Right lobe of liver (tissue), 6 donors: ENCODE data around the gene TICAM2. TPM values are rescaled to one million over a fixed set of nuclear protein-coding genes. Genes with fewer than 3 reads are reported as not detected.

Experiments
- ATAC-seq, 4 donors: fragments of 200-7000 bp; cut with Tn5 transposase; one replicate each; pipeline ENCODE4 v1.9.1; 2020; ENCODE audit warnings: mild to moderate bottlenecking in 4 of 4, moderate library complexity in 4 of 4
- DNase-seq, 3 donors: peaks; one replicate each; pipeline ENCODE4 v3.0.0-alpha.2; 2020
- H3K27ac ChIP-seq, 3 donors: fragments of 200-600 bp; one replicate each; pipeline ENCODE4 v1.8.0; 2022
- H3K27me3 ChIP-seq, 2 donors: fragments of 200-600 bp; one replicate each; pipeline ENCODE4 v1.8.0; 2022
- H3K36me3 ChIP-seq, 4 donors: fragments of 200-600 bp; sonication (generic) in 1 of 4; one replicate each; pipeline versions ENCODE4 v1.5.1 to v1.8.0; 2017 to 2022; ENCODE audit warnings: control low read depth in 1 of 4
- H3K4me1 ChIP-seq, 4 donors: fragments of 200-600 bp; sonication (generic) in 1 of 4; one replicate each; pipeline versions ENCODE4 v1.5.1 to v1.8.0; 2017 to 2022; ENCODE audit warnings: control low read depth in 1 of 4
- H3K4me3 ChIP-seq, 3 donors: fragments of 200-600 bp; one replicate each; pipeline ENCODE4 v1.8.0; 2022
- H3K9me3 ChIP-seq, 4 donors: fragments of 200-600 bp; sonication (generic) in 1 of 4; one replicate each; pipeline versions ENCODE4 v1.5.1 to v1.8.0; 2017 to 2022; ENCODE audit warnings: control low read depth in 1 of 4
- POLR2A ChIP-seq: fragments of 450-650 bp; IDR thresholded peaks from one replicate; pipeline ENCODE4 v1.6.1; 2017; ENCODE audit warnings: antibody characterized with exemption, mild to moderate bottlenecking
- WGBS: methylation state at CpG from one replicate; pipeline ENCODE4 v1.1.6; 2018; ENCODE audit warnings: low coverage, low lambda C conversion rate; ENCODE audit not compliant: insufficient coverage; ENCODE audit errors: missing lambda C conversion rate; 5-methylcytosine and 5-hydroxymethylcytosine counted together
- intact Hi-C, 2 donors: fragments of 100-400 bp; cut with DNase I; formaldehyde crosslinking; loops; one replicate each; pipeline versions ENCODE4 v1.11.2 to v1.14.1; 2022
- total RNA-seq, 6 experiments: library from RNA; depleted of rRNA in 2 of 6; stranded (reverse); fragments of >200 nt in 2 of 6; fragmentation: NEBNext Ultra II Directional in 3 of 6; extraction: Animal tissue kit (Norgen Biotek cat#: 25700) in 3 of 6; gene quantifications; one replicate each; pipeline versions ENCODE4 v1.1.0 to v1.2.4, GENCODE V29; 2016 to 2023
- TF ChIP-seq, protein P1 (sequence below), 4 donors: fragments of 200-600 bp in 3 of 4; fragments of 450-650 bp in 1 of 4; IDR thresholded peaks; one replicate each; pipeline versions ENCODE4 v1.5.1 to v1.8.0; 2016 to 2022; ENCODE audit warnings: antibody characterized with exemption in 4 of 4, mild to moderate bottlenecking in 2 of 4
- donor health status: DM: no; HTN: yes; CAD: no.
- donor health status: DM: no; HTN: no; CAD: no.
- donor health status: DM: no; HTN: no; CAD: no.
- donor health status: DM: no; HTN: yes; CAD: no.
- donor health status: DM: no; HTN: yes; CAD: no.

TICAM2 gene
- total RNA-seq, 6 experiments from 2014 or later = 0.31 to 2.3 (median 2.1) TPM

GRCh38 chr5:115579747-115580173, 22.5 kb downstream of the TICAM2 start:
- peaks cover 0 to 6% (median 0%) of the 10 kb centered on the region in 4 donors for H3K36me3 ChIP-seq
- intact Hi-C loops = loop anchor here (5.0 to 10.0 kb wide), 2 partner anchors 265 to 267 kb away; no protein-coding TSS in a partner anchor
- no peaks in the 10 kb centered on the region for H3K27me3 ChIP-seq
- no peak for DNase-seq
- no peak overlapping the region for H3K27ac ChIP-seq
- WGBS = 79% methylated on average over 6 of the region's 6 CpGs
- no peaks in the 10 kb centered on the region for H3K9me3 ChIP-seq
- no peak for ATAC-seq
- H3K4me1 ChIP-seq = no peaks in the 10 kb centered on the region
- H3K4me3 ChIP-seq = no peak overlapping the region
- TF ChIP-seq, protein P1, sequence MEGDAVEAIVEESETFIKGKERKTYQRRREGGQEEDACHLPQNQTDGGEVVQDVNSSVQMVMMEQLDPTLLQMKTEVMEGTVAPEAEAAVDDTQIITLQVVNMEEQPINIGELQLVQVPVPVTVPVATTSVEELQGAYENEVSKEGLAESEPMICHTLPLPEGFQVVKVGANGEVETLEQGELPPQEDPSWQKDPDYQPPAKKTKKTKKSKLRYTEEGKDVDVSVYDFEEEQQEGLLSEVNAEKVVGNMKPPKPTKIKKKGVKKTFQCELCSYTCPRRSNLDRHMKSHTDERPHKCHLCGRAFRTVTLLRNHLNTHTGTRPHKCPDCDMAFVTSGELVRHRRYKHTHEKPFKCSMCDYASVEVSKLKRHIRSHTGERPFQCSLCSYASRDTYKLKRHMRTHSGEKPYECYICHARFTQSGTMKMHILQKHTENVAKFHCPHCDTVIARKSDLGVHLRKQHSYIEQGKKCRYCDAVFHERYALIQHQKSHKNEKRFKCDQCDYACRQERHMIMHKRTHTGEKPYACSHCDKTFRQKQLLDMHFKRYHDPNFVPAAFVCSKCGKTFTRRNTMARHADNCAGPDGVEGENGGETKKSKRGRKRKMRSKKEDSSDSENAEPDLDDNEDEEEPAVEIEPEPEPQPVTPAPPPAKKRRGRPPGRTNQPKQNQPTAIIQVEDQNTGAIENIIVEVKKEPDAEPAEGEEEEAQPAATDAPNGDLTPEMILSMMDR (IDR thresholded peaks at IDR 0.05) = no peak
- no peak for TF ChIP-seq POLR2A

DNA sequence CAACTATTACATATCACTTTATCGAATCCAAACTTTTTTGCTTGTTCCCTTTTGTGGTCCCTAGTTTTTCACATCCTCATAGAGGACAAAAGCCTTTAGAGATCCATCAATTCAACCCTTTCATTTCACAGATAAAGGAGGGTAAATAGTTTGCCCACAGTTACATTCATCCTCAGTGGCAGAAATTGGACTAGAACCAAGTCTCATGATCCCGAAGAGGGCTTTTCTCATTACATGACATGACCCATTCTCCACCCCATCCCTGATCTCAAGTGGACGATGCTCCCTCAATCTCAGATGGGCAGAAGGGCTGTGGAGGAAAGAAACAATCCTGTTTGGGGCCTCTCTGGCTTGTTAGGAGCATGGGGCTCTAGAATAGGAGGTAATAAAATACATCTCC, 23.1 kb downstream of the TICAM2 start:
- WGBS = 80% methylated on average over 3 of the region's 3 CpGs
- intact Hi-C loops = loop anchor here (5.0 to 10.0 kb wide), 2 partner anchors 264 to 267 kb away; no protein-coding TSS in a partner anchor

GRCh38 chr5:115578657-115579056, 23.6 kb downstream of the TICAM2 start:
- 62% methylated on average over 2 of the region's 3 CpGs for WGBS
- TF ChIP-seq, protein P1 (IDR thresholded peaks at IDR 0.05) = no peak
- TF ChIP-seq POLR2A = no peak
- ATAC-seq (no peak), DNase-seq (no peak)
- H3K27me3 ChIP-seq = no peaks in the 10 kb centered on the region
- H3K4me1 ChIP-seq = no peaks in the 10 kb centered on the region
- H3K27ac ChIP-seq = no peak overlapping the region
- H3K9me3 ChIP-seq = no peaks in the 10 kb centered on the region
- no peak overlapping the region for H3K4me3 ChIP-seq
- intact Hi-C loops = loop anchor here (5.0 to 10.0 kb wide), 2 partner anchors 264 to 266 kb away; no protein-coding TSS in a partner anchor
- H3K36me3 ChIP-seq = peaks cover 0 to 6% (median 0%) of the 10 kb centered on the region in 4 donors

More for the DNA sequence above, 23.1 kb downstream of the TICAM2 start:
- DNase-seq = no peak
- TF ChIP-seq, protein P1 (IDR thresholded peaks at IDR 0.05) = no peak
- no peak for TF ChIP-seq POLR2A
- no peaks in the 10 kb centered on the region for H3K9me3 ChIP-seq
- no peaks in the 10 kb centered on the region for H3K27me3 ChIP-seq
- no peak overlapping the region for H3K27ac ChIP-seq
- ATAC-seq = no peak
- no peaks in the 10 kb centered on the region for H3K4me1 ChIP-seq
- no peak overlapping the region for H3K4me3 ChIP-seq
- H3K36me3 ChIP-seq = peaks cover 0 to 6% (median 0%) of the 10 kb centered on the region in 4 donors

DNA sequence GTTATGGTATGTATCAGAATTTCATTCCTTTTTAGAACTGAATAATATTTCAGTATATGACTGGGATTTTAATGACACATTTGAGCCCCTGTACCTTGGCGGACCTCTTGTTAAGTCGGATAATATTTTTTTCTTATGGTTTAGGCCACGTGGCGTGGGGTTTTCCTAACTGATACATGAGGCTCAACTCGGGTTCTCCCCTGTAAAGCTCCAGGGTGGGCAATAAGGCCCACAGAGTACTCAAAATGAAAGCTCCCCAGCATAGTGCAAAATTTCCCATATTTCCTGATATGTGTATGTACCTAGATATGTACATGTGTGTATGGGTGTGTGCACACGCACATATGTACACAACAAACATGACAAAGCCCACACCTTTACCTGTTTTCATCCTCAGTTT, 24.5 kb downstream of the TICAM2 start:
- TF ChIP-seq POLR2A = no peak
- TF ChIP-seq, protein P1 (IDR thresholded peaks at IDR 0.05) = no peak
- Histone ChIP-seq H3K4me3 (no peak overlapping the region), H3K9me3 (no peaks in the 10 kb centered on the region), H3K36me3 (peaks cover 0 to 6% (median 0%) of the 10 kb centered on the region in 4 donors), H3K27me3 (no peaks in the 10 kb centered on the region), H3K4me1 (no peaks in the 10 kb centered on the region), H3K27ac (no peak overlapping the region)
- intact Hi-C loops = loop anchor here (5.0 to 10.0 kb wide), 2 partner anchors 263 to 265 kb away; no protein-coding TSS in a partner anchor
- DNase-seq = no peak
- 91% methylated on average over 4 of the region's 6 CpGs for WGBS
- no peak for ATAC-seq
